ENCODE results near the gene CARD10.

CARD10 gene

DNA sequence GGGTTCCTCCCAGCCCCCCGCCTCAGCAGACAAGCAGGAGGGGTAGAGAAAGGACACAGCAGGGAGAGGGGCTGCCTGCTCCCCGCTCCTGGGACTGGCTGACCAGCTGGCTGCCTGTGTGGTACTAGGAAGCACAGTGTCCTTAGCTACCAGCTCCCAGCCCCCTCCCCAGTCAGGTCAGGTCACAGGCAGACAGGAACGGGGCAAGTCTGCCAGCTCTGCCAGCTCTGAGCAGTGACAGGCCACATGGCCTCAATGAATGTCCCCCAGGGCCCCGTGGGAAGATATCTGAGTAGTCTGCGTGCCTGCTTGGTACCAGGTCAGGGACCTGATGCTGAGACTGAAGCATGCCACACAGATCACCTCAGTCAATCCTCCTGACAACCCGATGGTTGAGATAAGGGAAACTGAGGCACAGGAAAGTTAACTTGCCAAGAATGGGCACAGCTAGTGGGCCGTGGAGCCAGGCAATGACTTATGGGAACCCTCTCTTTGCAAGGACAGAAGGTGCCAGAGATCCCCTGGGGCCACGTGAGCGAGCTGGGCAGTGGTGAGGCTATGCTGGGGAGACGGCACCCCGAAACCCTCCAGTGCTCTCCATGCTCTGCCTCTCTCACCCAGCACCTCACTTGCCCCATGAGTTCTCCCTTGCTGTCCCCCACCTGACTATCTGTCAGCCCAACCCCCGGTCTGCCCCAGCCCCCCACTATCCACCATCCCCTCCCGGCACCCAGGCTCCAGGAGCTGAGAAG lies 19.2 kb downstream of the CARD10 start:
- peaks cover 0 to 45% (median 12%) of the 10 kb centered on the region in 5 donors for H3K27me3 ChIP-seq (ENCODE audit: control insufficient read depth in 5 of 5, insufficient read depth in 4 of 5, low read length in 5 of 5)
- no peak overlapping the region for H3K4me3 ChIP-seq (ENCODE audit: low read depth in 1 of 5, low read length in 5 of 5)
- H3K9me3 ChIP-seq (ENCODE audit: control insufficient read depth in 5 of 5, low read length in 5 of 5): no peaks in the 10 kb centered on the region
- H3K4me1 ChIP-seq (ENCODE audit: control insufficient read depth in 5 of 5, insufficient read depth in 5 of 5, low read length in 5 of 5): peaks cover 0 to 65% (median 25%) of the 10 kb centered on the region in 5 donors
- H3K27ac ChIP-seq (ENCODE audit: low read depth, low read length): no peak overlapping the region
- peaks cover 0 to 20% (median 10%) of the 10 kb centered on the region in 5 donors for H3K36me3 ChIP-seq (ENCODE audit: control insufficient read depth in 5 of 5, insufficient read depth in 5 of 5, low read length in 5 of 5)
- H3K9ac ChIP-seq (ENCODE audit: low read length in 5 of 5): no peak overlapping the region

DNA sequence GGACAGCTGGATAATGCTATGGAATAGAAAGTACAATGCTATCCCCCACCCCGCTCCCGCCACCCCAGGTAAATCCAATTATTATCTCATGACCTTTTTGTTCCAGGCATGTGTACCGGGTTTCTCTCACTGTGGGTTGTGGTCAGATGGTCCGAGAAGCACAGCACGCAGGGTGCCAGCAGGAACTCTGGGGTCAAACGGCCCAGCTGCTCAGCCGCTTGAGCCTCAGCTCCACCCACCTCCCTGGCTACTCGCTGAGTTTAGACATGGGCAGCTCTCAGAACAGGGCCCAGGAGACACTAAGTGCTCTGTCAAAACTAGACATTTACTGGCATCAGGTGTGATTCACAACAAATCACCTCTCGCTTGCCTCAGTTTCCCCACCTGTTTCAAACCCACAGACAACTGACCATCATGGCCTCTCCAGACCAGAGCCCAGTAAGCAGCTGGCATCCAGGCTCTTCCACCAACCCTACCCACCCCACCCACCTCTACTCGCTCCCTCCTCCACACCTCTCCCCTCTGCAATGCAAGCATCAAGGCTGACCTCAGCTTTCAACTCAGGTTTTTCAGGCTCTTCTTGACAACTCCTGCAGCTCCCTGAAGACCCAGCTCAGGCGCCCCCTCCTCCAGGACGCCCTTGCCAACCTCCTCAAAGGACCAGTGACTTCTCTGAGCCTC lies 20.0 kb downstream of the CARD10 start:
- Histone ChIP-seq H3K36me3 (ENCODE audit: control insufficient read depth in 5 of 5, insufficient read depth in 5 of 5, low read length in 5 of 5) (peaks cover 0 to 20% (median 8%) of the 10 kb centered on the region in 5 donors), H3K9ac (ENCODE audit: low read length in 5 of 5) (no peak overlapping the region), H3K27ac (ENCODE audit: low read depth, low read length) (no peak overlapping the region), H3K9me3 (ENCODE audit: control insufficient read depth in 5 of 5, low read length in 5 of 5) (no peaks in the 10 kb centered on the region), H3K27me3 (ENCODE audit: control insufficient read depth in 5 of 5, insufficient read depth in 4 of 5, low read length in 5 of 5) (peaks cover 0 to 45% (median 12%) of the 10 kb centered on the region in 5 donors), H3K4me3 (ENCODE audit: low read depth in 1 of 5, low read length in 5 of 5) (no peak overlapping the region), H3K4me1 (ENCODE audit: control insufficient read depth in 5 of 5, insufficient read depth in 5 of 5, low read length in 5 of 5) (peaks cover 0 to 59% (median 25%) of the 10 kb centered on the region in 5 donors)

DNA sequence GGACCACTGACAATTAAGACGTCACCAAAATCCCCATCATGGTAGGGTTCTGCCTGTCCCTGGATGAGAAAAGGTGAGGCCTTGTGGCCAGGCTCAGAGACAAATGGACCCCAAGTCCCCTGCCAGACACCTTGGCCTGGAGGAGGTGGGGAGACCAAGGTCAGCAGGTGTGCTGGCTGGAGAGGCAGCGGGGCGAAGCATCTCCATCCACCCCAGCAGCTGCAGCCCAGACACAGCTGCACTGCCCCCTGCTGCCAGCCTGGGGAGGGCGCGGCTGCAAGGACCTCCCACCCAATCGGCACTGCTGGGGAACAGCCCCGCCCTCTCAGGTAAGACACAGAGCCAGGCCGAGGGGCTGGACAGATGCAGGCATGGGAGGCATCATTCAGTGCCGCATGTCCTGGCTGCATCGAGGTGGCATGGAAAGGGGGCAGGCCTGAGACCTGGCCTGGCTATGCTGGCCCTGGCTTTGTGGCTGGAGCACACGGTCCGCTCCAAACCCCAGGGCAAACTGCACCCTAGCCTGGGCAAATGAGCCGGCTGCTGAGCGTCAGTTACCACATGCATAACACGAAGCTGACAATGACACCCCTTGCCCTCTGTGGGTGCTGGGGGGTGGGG lies 20.8 kb downstream of the CARD10 start:
- Histone ChIP-seq H3K27me3 (ENCODE audit: control insufficient read depth in 5 of 5, insufficient read depth in 4 of 5, low read length in 5 of 5) (peaks cover 0 to 41% (median 12%) of the 10 kb centered on the region in 5 donors), H3K36me3 (ENCODE audit: control insufficient read depth in 5 of 5, insufficient read depth in 5 of 5, low read length in 5 of 5) (peaks cover 0 to 22% (median 10%) of the 10 kb centered on the region in 5 donors), H3K9ac (ENCODE audit: low read length in 5 of 5) (no peak overlapping the region), H3K27ac (ENCODE audit: low read depth, low read length) (no peak overlapping the region), H3K4me1 (ENCODE audit: control insufficient read depth in 5 of 5, insufficient read depth in 5 of 5, low read length in 5 of 5) (peaks cover 0 to 52% (median 24%) of the 10 kb centered on the region in 5 donors), H3K4me3 (ENCODE audit: low read depth in 1 of 5, low read length in 5 of 5) (no peak overlapping the region), H3K9me3 (ENCODE audit: control insufficient read depth in 5 of 5, low read length in 5 of 5) (no peaks in the 10 kb centered on the region)

DNA sequence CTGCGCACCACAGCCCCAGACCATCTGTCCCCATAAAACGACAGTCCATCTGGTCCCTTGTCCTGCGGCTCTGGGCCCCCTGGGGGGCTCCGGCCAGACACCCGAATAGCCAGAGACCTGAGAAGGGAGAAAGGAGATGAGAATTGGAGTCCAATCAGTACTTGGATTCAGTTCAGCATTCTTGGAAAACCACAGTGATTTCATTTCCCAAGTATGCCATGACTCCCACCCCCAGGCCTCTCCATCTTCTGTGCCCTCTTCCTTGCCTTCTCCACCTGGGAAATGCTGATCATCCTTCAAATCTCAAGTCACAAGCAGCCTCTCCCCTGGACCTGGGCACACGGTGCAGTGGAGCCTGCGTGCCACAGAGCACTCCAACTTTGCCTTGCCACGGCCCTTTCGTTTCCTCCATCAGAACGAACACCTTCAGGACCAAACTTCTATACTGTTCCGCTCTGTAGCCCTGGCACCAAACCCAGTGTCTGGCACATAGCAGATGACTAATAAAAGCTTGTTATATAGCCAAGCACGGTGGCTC lies 22.1 kb downstream of the CARD10 start:
- peaks cover 0 to 24% (median 13%) of the 10 kb centered on the region in 5 donors for H3K36me3 ChIP-seq (ENCODE audit: control insufficient read depth in 5 of 5, insufficient read depth in 5 of 5, low read length in 5 of 5)
- H3K27ac ChIP-seq (ENCODE audit: low read depth, low read length): no peak overlapping the region
- H3K4me3 ChIP-seq (ENCODE audit: low read depth in 1 of 5, low read length in 5 of 5): no peak overlapping the region
- no peak overlapping the region for H3K9ac ChIP-seq (ENCODE audit: low read length in 5 of 5)
- no peaks in the 10 kb centered on the region for H3K9me3 ChIP-seq (ENCODE audit: control insufficient read depth in 5 of 5, low read length in 5 of 5)
- H3K4me1 ChIP-seq (ENCODE audit: control insufficient read depth in 5 of 5, insufficient read depth in 5 of 5, low read length in 5 of 5): peaks cover 0 to 39% (median 12%) of the 10 kb centered on the region in 5 donors
- H3K27me3 ChIP-seq (ENCODE audit: control insufficient read depth in 5 of 5, insufficient read depth in 4 of 5, low read length in 5 of 5): peaks cover 0 to 38% (median 11%) of the 10 kb centered on the region in 5 donors

DNA sequence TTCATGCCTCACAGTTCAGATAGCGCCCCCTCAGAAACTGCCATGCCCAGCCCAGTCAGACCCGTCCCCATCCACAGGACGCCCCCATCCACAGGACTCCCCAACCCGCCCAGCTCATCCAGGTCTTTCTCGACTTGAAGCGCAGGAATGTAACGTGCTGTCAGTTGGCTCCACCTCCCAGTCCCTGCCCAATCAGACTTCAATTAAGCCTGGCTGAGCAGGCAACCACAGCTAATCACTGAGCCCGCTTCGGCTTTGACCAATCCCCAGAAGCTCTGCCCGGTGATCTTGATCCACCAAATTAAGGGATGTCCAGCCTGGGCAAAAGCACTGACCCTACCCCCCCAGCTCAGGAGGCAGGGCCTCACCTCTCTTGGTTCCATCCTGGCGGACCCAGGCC lies 22.6 kb downstream of the CARD10 start:
- no peak overlapping the region for H3K27ac ChIP-seq (ENCODE audit: low read depth, low read length)
- no peak overlapping the region for H3K9ac ChIP-seq (ENCODE audit: low read length in 5 of 5)
- H3K4me1 ChIP-seq (ENCODE audit: control insufficient read depth in 5 of 5, insufficient read depth in 5 of 5, low read length in 5 of 5): peaks cover 0 to 34% (median 7%) of the 10 kb centered on the region in 5 donors
- peaks cover 0 to 26% (median 14%) of the 10 kb centered on the region in 5 donors for H3K36me3 ChIP-seq (ENCODE audit: control insufficient read depth in 5 of 5, insufficient read depth in 5 of 5, low read length in 5 of 5)
- no peaks in the 10 kb centered on the region for H3K9me3 ChIP-seq (ENCODE audit: control insufficient read depth in 5 of 5, low read length in 5 of 5)
- H3K4me3 ChIP-seq (ENCODE audit: low read depth in 1 of 5, low read length in 5 of 5): no peak overlapping the region
- H3K27me3 ChIP-seq (ENCODE audit: control insufficient read depth in 5 of 5, insufficient read depth in 4 of 5, low read length in 5 of 5): peaks cover 0 to 38% (median 11%) of the 10 kb centered on the region in 5 donors

DNA sequence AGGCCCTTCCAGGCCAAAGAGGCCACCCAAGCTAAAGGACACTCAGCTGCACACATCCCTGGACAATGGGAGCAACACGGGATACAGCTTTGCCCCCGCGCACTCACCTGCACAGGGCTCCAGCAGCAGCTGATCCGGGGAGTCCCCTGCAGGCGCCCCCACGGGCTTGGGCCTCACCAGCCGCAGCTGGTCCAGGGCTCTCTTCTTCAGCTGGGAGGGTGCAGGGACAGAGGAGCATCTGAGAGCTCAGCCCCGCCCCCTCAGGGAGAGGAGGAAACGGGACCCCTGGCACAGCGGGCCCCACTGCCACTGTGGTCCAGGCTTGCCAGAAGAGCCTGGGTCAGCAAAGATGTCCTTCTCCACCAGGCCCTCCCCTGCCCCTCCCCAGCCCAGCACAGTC lies 25.2 kb downstream of the CARD10 start:
- no peak overlapping the region for H3K9ac ChIP-seq (ENCODE audit: low read length in 5 of 5)
- no peak overlapping the region for H3K27ac ChIP-seq (ENCODE audit: low read depth, low read length)
- H3K4me1 ChIP-seq (ENCODE audit: control insufficient read depth in 5 of 5, insufficient read depth in 5 of 5, low read length in 5 of 5): peaks cover 0 to 7% (median 0%) of the 10 kb centered on the region in 5 donors
- H3K27me3 ChIP-seq (ENCODE audit: control insufficient read depth in 5 of 5, insufficient read depth in 4 of 5, low read length in 5 of 5): peaks cover 0 to 25% (median 12%) of the 10 kb centered on the region in 5 donors
- H3K4me3 ChIP-seq (ENCODE audit: low read depth in 1 of 5, low read length in 5 of 5): no peak overlapping the region
- no peaks in the 10 kb centered on the region for H3K9me3 ChIP-seq (ENCODE audit: control insufficient read depth in 5 of 5, low read length in 5 of 5)
- peaks cover 0 to 38% (median 19%) of the 10 kb centered on the region in 5 donors for H3K36me3 ChIP-seq (ENCODE audit: control insufficient read depth in 5 of 5, insufficient read depth in 5 of 5, low read length in 5 of 5)

DNA sequence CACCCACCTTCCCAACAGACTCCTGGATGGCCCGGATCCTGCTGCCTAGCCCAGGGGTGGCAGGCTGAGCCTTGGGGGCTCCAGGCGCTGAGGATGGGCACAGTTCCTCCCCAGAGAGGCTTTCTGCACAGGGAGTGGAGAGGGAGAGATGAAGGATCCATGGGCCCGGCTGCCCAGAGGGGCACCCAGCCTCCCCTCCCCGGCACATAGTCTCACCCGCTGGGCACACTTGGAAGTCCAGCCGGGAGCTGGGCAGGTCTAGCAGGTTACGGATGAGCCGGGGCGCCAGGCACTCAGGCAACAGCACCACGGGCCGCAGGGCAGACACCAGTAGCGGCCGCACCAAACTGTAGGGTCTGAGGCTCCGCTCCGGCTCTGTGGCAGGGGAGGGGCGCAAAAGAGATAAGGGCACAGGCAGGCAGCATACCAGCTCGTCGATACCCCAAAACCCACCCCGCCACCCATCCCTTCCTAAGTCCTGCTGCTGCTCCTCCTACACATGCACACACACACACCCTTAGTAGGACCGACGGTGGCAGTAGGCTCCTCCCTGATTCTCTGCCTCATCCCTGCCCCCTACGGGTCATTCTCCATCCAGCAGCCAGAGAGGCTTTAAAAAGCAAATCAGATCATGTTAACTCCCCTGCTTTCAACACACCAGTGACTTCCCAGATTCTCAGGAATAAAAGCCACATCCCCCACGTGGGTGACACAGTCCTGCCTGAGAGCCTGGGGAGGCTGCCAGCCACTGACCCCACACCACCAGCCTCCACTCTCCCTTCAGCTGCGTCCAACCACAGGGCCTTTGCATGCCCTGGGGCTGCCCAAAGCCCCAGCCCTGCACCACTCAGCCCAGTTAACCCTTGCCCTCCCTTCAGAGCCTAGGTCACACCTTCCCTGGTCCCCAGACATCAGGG lies 26.5 kb downstream of the CARD10 start:
- peaks cover 0 to 17% (median 8%) of the 10 kb centered on the region in 5 donors for H3K27me3 ChIP-seq (ENCODE audit: control insufficient read depth in 5 of 5, insufficient read depth in 4 of 5, low read length in 5 of 5)
- H3K36me3 ChIP-seq (ENCODE audit: control insufficient read depth in 5 of 5, insufficient read depth in 5 of 5, low read length in 5 of 5): peaks cover 0 to 38% (median 19%) of the 10 kb centered on the region in 5 donors
- H3K27ac ChIP-seq (ENCODE audit: low read depth, low read length): no peak overlapping the region
- H3K4me3 ChIP-seq (ENCODE audit: low read depth in 1 of 5, low read length in 5 of 5): no peak overlapping the region
- no peaks in the 10 kb centered on the region for H3K9me3 ChIP-seq (ENCODE audit: control insufficient read depth in 5 of 5, low read length in 5 of 5)
- no peak overlapping the region for H3K9ac ChIP-seq (ENCODE audit: low read length in 5 of 5)
- H3K4me1 ChIP-seq (ENCODE audit: control insufficient read depth in 5 of 5, insufficient read depth in 5 of 5, low read length in 5 of 5): peaks cover 0 to 1% (median 0%) of the 10 kb centered on the region in 5 donors

DNA sequence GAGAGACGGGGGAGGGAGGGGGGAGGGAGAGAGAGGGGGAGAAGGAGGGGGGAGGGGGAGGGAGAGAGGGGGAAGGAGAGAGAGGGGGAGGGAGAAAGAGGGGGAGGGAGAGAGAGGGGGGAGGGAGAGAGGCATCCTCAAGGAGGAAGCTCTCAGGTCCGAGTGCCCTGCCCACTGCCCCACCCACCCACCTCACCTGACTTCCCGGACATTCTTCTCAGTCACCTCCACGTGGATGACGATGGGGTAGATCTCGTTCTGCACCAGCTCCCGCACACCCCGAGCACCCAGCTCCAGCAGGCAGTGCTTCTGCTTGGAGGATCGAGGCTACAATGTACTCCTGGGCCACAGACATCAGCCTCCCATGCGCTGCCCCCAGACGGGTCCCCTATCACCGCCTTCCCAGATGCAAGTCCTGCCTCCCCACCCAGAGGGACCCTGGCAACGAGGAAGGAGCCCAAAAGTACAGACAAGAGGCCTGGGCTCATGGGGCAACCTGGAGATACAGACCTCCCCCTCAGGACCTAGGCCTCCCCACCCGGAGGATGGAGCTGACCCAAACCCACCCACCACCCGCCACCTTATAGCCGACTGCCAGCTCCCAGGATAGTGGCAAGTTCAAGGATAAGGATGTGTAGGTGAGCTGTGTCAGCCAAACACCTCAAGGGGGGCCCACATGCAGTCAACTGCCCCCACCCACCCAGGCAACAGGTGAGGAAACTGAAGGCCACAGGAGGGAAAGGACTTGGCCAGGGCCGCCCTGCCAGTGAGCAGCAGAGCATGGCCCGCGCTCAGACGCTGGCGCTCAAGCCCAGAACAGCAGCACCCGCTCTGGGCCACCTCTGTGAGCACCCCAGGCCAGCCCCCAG lies 27.4 kb downstream of the CARD10 start:
- H3K36me3 ChIP-seq (ENCODE audit: control insufficient read depth in 5 of 5, insufficient read depth in 5 of 5, low read length in 5 of 5): peaks cover 0 to 37% (median 19%) of the 10 kb centered on the region in 5 donors
- no peak overlapping the region for H3K27ac ChIP-seq (ENCODE audit: low read depth, low read length)
- H3K9ac ChIP-seq (ENCODE audit: low read length in 5 of 5): no peak overlapping the region
- H3K4me1 ChIP-seq (ENCODE audit: control insufficient read depth in 5 of 5, insufficient read depth in 5 of 5, low read length in 5 of 5): peaks cover 0 to 10% (median 5%) of the 10 kb centered on the region in 5 donors
- no peaks in the 10 kb centered on the region for H3K9me3 ChIP-seq (ENCODE audit: control insufficient read depth in 5 of 5, low read length in 5 of 5)
- H3K27me3 ChIP-seq (ENCODE audit: control insufficient read depth in 5 of 5, insufficient read depth in 4 of 5, low read length in 5 of 5): peaks cover 0 to 18% (median 6%) of the 10 kb centered on the region in 5 donors
- no peak overlapping the region for H3K4me3 ChIP-seq (ENCODE audit: low read depth in 1 of 5, low read length in 5 of 5)

Measured in subcutaneous abdominal adipose tissue (tissue), 5 donors.